Amniotic epithelial cell (primary cell): ENCODE measurements around the gene FAM20C.

Experiments used
- DNase-seq: peaks from one replicate; pipeline ENCODE4 v3.0.0-alpha.2; 2010; ENCODE audit warnings: low read depth

The FAM20C gene

GRCh38 chr7:273327-273726 is 81.0 kb downstream of the FAM20C start:
- no peak for DNase-seq

DNA sequence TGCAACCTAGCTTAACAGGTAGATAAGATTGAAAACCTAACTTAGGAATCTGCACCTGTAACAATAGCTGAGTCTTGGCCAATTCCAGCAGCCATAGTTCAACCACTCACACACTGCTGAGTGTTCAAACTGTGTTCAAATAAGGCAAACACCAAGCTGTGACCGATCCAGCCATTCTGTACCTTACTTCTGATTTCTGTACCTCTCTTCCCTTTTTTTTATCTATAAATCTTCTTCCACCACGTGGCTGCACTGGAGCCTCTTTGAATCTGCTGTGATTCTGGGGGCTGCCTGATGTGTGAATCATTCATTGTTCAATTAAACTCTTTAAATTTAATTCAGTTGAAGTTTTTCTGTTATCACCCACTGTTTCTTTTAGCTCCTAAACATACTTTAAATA is 81.9 kb downstream of the FAM20C start:
- no peak for DNase-seq

GRCh38 chr7:276230-276835 is 84.0 kb downstream of the FAM20C start:
- no peak for DNase-seq

DNA sequence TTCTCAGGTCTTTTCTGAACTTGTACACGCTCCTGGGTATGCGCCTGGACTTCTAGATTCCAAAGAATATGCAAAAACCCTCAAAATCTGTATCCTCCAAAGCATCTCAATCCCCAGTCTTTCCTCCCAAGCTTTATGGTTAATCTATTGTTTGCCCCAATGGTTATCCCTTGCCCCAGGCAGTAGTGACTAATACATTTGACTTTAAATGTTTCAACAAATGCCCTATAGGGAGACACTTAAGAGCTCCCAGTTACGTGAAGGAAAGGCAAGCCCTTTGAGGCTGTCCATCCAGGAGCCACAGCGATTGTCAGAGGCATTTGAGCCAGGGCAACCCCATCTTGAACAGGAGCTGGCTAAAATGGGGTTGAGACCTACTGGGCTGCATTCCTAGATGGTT is 84.9 kb downstream of the FAM20C start:
- DNase-seq, result no peak

DNA sequence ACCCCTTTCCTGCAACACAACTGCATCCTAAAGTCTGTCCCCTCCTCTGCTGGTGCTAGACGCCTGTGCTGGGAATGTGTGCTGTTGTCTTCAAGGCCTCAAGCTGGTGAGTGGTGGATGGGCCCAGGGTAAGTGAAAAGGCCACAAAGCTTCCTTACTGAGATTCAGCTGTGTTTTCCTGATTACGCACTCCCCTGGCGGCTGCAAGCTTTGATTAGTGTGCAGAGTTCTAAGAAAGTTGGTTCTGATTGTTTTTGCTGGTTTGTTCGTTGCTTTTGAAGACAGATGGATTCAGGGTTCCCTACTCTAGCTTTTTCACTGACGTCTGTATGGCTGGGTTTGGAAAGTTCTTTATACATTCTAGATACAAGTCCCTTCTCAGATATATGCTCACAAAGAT is 85.7 kb downstream of the FAM20C start:
- DNase-seq, result no peak

DNA sequence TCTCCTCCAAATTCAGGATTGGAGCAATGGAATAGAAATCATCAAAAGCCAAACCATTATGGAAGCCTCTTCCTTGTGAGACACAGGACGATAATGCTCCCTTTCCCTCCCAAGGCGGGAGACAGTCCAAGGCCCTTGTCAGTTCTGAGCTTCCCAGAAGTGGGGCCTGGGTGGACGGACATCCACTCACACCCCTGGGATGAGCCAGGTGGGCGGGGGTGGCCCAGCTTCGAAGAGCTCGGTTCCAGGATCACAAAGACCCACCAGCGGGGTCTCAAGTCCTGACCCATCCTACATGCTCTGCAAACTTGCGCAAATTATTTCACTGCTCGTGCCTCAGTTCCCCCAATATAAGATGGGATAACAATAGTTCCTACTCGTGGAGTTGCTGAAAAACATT is 87.5 kb downstream of the FAM20C start:
- no peak for DNase-seq

GRCh38 chr7:280461-280860 is 88.1 kb downstream of the FAM20C start:
- DNase-seq, result no peak

DNA sequence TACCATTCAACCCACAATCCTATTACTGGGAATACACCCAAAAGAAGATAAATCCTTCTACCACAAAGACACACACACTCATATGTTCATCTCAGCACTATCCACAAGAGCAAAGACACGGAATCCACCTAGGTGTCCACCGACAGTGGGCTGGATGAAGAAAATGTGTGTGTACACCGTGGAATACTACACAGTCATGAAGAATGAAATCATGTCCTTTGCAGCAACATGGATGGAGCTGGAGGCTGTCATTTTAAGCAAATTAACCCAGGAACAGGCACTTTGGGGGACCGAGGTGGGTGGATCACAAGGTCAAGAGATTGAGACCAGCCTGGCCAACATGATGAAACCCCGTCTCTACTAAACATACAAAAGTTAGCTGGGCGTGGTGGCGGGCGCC is 89.3 kb downstream of the FAM20C start:
- DNase-seq, result no peak

GRCh38 chr7:282621-283020 is 90.2 kb downstream of the FAM20C start:
- no peak for DNase-seq

DNA sequence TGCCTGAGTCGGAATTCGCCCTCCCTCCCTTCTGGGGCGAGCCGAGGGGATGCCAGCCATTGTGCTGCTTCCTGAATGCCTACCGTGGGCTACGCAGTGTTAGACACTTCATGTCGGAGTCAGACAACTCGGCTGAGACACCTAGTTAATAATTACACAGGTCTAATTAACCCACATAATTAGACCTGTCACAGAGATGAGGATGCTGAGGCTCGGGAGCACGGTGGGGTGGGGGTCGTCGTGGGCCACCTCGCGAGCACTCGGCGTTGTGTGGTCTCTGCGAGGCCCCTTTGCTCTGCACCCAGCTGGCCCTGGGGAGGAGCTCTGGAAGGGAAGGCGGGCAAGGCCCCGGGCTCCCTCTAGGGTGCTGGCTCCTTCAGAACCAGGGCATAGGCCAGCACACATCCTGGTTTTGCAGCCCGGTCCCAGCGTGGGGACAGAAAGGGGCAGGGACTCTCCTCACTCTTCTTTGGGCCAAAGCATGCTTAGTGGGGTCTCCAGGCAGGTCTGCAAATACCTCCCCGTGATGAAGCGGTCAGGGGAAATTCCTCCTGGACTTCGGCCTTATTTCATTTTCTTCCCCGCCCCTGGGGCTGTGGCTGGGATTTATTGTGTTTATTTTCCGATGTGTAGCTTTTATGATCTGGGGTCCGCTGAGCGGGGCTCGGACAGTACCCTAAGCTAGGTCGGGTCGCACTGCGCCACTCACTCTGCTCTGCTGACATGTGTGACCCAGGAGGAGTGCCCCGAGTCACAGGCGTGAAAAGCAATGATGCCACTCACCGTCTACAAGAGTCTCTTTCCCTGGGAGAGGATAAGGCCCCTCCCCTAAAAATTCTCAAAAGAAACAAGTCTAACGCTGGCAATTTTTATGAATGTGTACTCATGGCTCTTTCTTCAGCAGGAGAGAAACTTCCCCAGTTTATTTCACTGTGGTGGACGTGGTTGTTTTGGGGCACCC is 92.7 kb downstream of the FAM20C start:
- no peak for DNase-seq

DNA sequence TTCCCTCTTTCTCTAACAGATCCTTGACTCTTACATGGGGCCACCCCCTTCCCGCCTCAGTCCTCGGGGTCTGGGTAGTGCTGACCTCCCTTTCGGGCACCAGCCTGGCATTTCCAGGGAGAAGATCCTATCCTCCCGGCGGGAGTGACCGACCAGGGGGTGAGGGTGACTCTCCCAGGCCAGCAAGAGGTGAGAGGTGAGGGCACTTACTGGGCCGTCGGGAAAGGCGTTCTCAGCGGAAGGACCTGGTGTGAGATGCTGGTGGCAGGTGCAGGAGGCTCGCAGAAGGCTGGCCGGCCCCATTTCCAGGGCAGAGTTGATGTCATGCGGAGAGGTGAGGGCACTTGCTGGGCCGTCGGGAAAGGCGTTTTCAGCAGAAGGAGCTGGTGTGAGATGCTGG is 93.4 kb downstream of the FAM20C start:
- no peak for DNase-seq

DNA sequence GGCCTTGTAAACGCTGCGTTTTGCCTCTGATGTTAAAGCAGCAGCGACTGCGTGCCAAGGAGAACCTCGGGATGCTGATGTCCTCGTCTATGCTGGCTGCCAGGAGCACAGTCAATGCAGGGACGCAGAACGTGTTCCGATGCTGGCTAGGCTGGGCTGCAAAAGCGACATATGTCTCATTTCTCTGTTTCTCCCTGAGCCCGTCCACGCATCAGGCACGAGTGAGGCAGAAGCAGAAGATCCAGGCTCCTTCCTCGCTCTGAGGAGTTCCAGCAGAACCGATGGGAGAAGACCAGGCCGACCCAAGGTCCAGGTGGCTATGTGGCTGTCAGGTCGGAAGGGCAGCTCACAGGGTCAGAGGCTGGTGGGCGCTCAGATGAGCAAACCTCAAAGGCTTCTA is 93.9 kb downstream of the FAM20C start:
- DNase-seq, result no peak

- no peak for DNase-seq
Observed at GRCh38 chr7:288671-289101, 96.3 kb downstream of the FAM20C start.

DNA sequence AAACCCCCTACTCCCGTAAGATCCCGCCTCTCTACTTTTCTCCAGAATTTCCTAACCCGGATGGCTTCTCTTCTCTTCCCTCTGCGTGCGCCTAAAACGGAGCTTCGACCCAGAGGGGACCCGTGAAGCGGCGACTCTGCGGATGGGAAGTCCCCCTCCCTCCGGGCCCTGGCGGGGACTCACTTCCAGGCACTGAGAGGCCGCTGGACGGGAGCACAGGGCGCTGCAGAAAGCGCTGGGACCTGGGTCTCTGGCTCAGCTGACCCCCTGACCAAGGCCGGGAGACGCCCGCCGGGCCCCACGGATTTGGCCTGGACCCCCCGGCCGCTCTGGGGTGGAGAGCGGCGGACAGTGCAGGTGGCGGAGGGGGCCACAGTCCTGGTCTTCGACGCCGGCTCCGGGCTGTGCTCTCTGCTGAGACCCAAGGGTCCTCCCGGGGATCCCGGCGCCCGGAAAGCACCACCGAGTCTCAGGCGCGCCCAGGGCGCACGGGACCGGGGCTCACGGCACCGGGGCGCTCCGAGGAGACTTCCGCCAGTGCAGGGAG is 96.9 kb downstream of the FAM20C start:
- DNase-seq, result no peak

GRCh38 chr7:289756-290553 is 97.6 kb downstream of the FAM20C start, which contains the start of gene FOXL3:
Gene FOXL3, plus strand, starts transcription at chr7:290170. Its CDS starts 0 bp downstream, at chr7:290170.
- DNase-seq, result no peak

DNA sequence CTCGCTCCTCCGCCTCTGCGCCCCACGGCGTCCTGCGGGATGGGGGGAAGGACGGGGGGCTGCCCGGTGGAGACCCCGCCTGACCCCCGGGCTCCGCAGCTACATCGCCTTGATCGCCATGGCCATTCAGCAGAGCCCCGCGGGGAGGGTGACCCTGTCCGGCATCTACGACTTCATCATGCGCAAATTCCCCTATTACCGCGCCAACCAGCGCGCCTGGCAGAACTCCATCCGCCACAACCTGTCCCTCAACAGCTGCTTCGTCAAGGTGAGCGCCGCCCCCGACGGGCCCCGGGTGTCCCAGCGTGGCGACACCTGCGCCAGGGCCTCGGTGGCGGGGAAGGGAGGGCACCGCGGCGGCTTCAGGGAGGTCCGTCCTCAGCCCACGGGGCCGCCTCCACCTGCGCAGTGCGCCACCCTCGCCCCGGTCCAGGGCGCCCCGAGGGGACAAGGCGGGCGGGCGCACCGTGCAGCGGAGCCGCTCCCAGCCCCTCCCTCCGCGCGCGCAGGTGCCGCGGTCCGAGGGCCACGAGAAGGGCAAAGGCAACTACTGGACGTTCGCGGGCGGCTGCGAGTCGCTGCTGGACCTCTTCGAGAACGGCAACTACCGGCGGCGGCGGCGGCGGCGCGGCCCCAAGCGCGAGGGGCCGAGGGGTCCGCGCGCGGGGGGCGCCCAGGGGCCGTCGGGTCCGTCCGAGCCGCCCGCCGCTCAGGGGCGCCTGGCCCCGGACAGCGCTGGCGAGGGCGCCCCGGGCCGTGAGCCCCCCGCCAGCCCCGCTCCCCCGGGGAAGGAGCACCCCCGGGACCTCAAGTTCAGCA is 98.4 kb downstream of the FAM20C start:
- no peak for DNase-seq

DNA sequence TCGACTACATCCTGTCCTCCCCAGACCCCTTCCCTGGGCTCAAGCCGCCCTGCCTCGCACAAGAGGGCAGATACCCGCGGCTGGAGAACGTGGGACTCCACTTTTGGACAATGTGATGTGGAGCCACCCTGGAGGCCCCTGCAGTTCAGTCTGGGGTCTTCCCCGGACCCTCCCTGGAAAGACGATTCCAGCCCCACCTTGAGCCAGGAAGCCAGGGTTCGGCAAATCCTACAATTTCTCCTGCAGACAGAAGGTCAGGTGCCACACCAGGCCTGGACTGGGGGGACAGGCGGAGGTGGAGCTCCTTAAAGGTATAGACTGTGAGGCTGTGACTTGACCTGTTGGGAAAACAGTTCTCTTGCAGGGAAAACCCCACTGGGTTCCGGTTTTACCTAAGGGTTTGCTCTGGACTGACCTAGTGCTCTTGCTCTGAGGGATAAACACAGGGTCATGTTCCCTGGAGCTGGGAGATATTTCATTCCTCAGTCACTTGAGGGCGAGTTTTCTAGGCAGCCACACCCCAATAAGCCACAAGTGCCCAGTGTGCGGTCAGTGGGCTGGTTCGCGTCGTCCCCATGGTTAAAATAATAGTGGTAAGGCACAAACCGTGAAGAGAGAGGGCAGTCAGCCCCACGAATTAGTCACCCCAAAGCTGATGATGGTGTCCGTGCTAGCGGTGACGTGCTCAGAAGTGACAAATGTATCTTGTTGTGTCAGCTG is 99.2 kb downstream of the FAM20C start:
- no peak for DNase-seq

DNA sequence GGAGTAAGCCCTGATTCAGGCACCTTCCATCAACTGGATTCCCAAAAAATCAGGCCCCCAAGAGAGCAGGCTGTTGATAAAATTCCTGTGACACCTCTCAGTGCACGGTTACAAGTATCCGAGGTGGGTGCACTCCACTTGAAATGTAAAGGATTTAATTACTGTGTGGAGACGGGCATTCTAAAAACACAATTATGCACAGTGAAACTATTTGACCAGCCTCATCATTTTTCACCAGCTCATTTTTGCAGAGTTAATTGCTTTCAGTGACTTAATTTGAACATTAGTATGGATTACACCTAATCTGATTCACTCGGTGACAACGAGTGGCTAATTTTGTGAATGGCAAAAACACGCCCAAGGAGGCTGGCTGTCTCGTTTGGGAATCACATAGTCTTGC is 99.9 kb downstream of the FAM20C start:
- no peak for DNase-seq

- DNase-seq, result no peak
Observed at GRCh38 chr7:292826-293225, 100.5 kb downstream of the FAM20C start.

GRCh38 chr7:293681-294439 is 101.5 kb downstream of the FAM20C start:
- no peak for DNase-seq
